Endothelial cell of umbilical vein (primary cell): ENCODE data around the gene B3GALNT1. TPM values are rescaled to one million over a fixed set of nuclear protein-coding genes. Genes with fewer than 3 reads are reported as not detected.

Source experiments
- BruUV-seq: library from RNA; stranded (reverse); fragments of 400-500 nt; replicated peaks from 2 replicates; lab custom pipeline; 2021; lab: Mats Ljungman, UMichigan
- CTCF ChIA-PET: fragments of 300-600, 350-600 bp; sonication (Branson Sonifier 250); formaldehyde crosslinking; loops from one replicate; lab custom pipeline; 2021; ENCODE audit warnings: antibody characterized with exemption, inconsistent platforms; lab: Charles Lee
- POLR2A ChIA-PET: fragments of 300-600, 350-600 bp; sonication (Branson Sonifier 250); formaldehyde crosslinking; loops from one replicate; lab custom pipeline; 2021; ENCODE audit warnings: antibody characterized with exemption, inconsistent platforms; lab: Charles Lee
- DNase-seq: peaks from one replicate; pipeline ENCODE4 v3.0.0-alpha.2; 2011; ENCODE audit warnings: low read depth, low spot score
- FAIRE-seq: peaks from 2 replicates; lab custom pipeline; 2011; peaks lifted over from hg19 to GRCh38; lab: Jason Lieb, UNC
- H2AFZ ChIP-seq: 2 replicates; pipeline ENCODE4 v1.6.0; 2012; ENCODE audit warnings: low read depth, low read length, control low read depth, inconsistent platforms
- H3K27ac ChIP-seq: 2 replicates; pipeline ENCODE4 v1.5.1; 2011; ENCODE audit warnings: low read depth, mild to moderate bottlenecking, control low read depth, low read length, moderate library complexity; ENCODE audit not compliant: insufficient read depth
- H3K27me3 ChIP-seq, 2 experiments: 2 replicates each; pipeline versions ENCODE4 v1.6.0 to v1.6.1; 2011; ENCODE audit warnings: low read length in 2 of 2, mixed read lengths in 1 of 2; ENCODE audit not compliant: control insufficient read depth in 2 of 2, insufficient read depth in 2 of 2
- H3K36me3 ChIP-seq, 2 experiments: 2 replicates in 1 of 2; 3 replicates in 1 of 2; pipeline ENCODE4 v1.5.1; 2011; ENCODE audit warnings: low read length in 2 of 2, mild to moderate bottlenecking in 1 of 2, moderate library complexity in 1 of 2; ENCODE audit not compliant: control insufficient read depth in 2 of 2, insufficient read depth in 2 of 2; ENCODE audit errors: extremely low read depth in 1 of 2
- H3K4me1 ChIP-seq: 3 replicates; pipeline ENCODE4 v1.5.1; 2011; ENCODE audit warnings: mild to moderate bottlenecking, low read length; ENCODE audit not compliant: control insufficient read depth, insufficient read depth; ENCODE audit errors: extremely low read depth
- H3K4me2 ChIP-seq: 2 replicates; pipeline ENCODE4 v1.6.1; 2011; ENCODE audit warnings: low read length, control low read depth, mixed read lengths; ENCODE audit not compliant: insufficient read depth
- H3K4me3 ChIP-seq, 3 experiments: fragments of 200-600 bp in 1 of 3; sonication (generic), shearing (Covaris generic) in 1 of 3; replicated peaks in 1 of 3; 2 replicates each; pipeline ENCODE4 v1.5.1; 2011 to 2016; ENCODE audit warnings: control low read depth in 3 of 3, low read length in 3 of 3, mild to moderate bottlenecking in 2 of 3, inconsistent platforms in 1 of 3, low read depth in 1 of 3, moderate library complexity in 1 of 3; ENCODE audit not compliant: insufficient read depth in 1 of 3
- H3K79me2 ChIP-seq: 2 replicates; pipeline ENCODE4 v1.6.0; 2012; ENCODE audit warnings: low read length, inconsistent platforms; ENCODE audit not compliant: control insufficient read depth, insufficient read depth
- H3K9ac ChIP-seq: replicated peaks from 2 replicates; pipeline ENCODE3; 2011; ENCODE audit warnings: low read length, control low read depth; ENCODE audit not compliant: insufficient read depth; ENCODE audit errors: extremely low read depth
- H3K9me1 ChIP-seq: replicated peaks from 3 replicates; pipeline ENCODE4 v1.6.0; 2011; ENCODE audit warnings: mild to moderate bottlenecking, low read length; ENCODE audit not compliant: control insufficient read depth, insufficient read depth; ENCODE audit errors: extremely low read depth
- H3K9me3 ChIP-seq: replicated peaks from 2 replicates; pipeline ENCODE4 v1.5.1; 2012; ENCODE audit warnings: low read length, inconsistent platforms; ENCODE audit not compliant: control insufficient read depth, insufficient read depth
- H4K20me1 ChIP-seq: replicated peaks from 2 replicates; pipeline ENCODE3; 2011; ENCODE audit warnings: mild to moderate bottlenecking, low read length; ENCODE audit not compliant: control insufficient read depth, insufficient read depth; ENCODE audit errors: extremely low read depth
- EZH2 ChIP-seq: IDR thresholded peaks from 2 replicates; pipeline ENCODE4 v1.6.1; 2012; ENCODE audit warnings: borderline replicate concordance, low read depth, mild to moderate bottlenecking, moderate library complexity, low read length, inconsistent platforms; ENCODE audit not compliant: severe bottlenecking
- FOS ChIP-seq: IDR thresholded peaks from 2 replicates; pipeline ENCODE4 v1.6.1; 2011; ENCODE audit warnings: mild to moderate bottlenecking, low read length, moderate library complexity, borderline replicate concordance; ENCODE audit not compliant: insufficient read depth
- GATA2 ChIP-seq: IDR thresholded peaks from 2 replicates; pipeline ENCODE4 v1.7.0; 2011; ENCODE audit warnings: low read depth, mild to moderate bottlenecking, moderate library complexity, mixed read lengths, low read length; ENCODE audit not compliant: insufficient read length, insufficient read depth
- JUN ChIP-seq: IDR thresholded peaks from 2 replicates; pipeline ENCODE4 v1.6.1; 2011; ENCODE audit warnings: borderline replicate concordance, low read depth; ENCODE audit not compliant: insufficient read length, insufficient read depth
- MYC ChIP-seq: IDR thresholded peaks from one replicate; pipeline ENCODE4 v1.6.1; 2011; ENCODE audit warnings: mild to moderate bottlenecking, low read depth, low read length
- POLR2A ChIP-seq: IDR thresholded peaks from 2 replicates; pipeline ENCODE4 v1.6.1; 2012; ENCODE audit warnings: low read depth, mild to moderate bottlenecking, control low read depth, low read length
- POLR2AphosphoS5 ChIP-seq: IDR thresholded peaks from 2 replicates; pipeline ENCODE4 v1.6.1; 2012; ENCODE audit warnings: low read depth, mild to moderate bottlenecking, control low read depth, low read length, moderate library complexity; ENCODE audit not compliant: insufficient read depth
- dilution Hi-C: fragments of 300-500 bp; cut with MboI; formaldehyde crosslinking; loops from one replicate; pipeline ENCODE4 v1.15.0; 2019; ENCODE audit warnings: low sequenced_read_pairs; ENCODE audit not compliant: extremely low pct_ligation_motif_present
- intact Hi-C: fragments of 100-400 bp; cut with micrococcal nuclease; formaldehyde crosslinking; loops from one replicate; pipeline ENCODE4 v1.10.0; 2022
- polyA plus RNA-seq, 4 experiments: library from polyadenylated mRNA; depleted of rRNA in 3 of 4; stranded (reverse) in 3 of 4; unstranded in 1 of 4; fragments of >200 nt; gene quantifications; 2 replicates each; pipeline versions ENCODE4 v1.2.1 to v1.2.3, GENCODE V29; 2011 to 2012; ENCODE audit warnings: missing spikeins in 1 of 4
- total RNA-seq: library from RNA; stranded (reverse); gene quantifications from 2 replicates; pipeline ENCODE4 v1.2.3, GENCODE V29; 2021
- TF ChIP-seq, protein P1 (sequence below), 2 donors: IDR thresholded peaks; 1 replicate in 1 of 2; 2 replicates in 1 of 2; pipeline ENCODE4 v1.5.1; 2011; ENCODE audit warnings: low read length in 2 of 2, mild to moderate bottlenecking in 2 of 2, moderate library complexity in 2 of 2, control low read depth in 1 of 2, inconsistent platforms in 1 of 2, low read depth in 1 of 2; ENCODE audit not compliant: insufficient read depth in 1 of 2; ENCODE audit errors: extremely low read depth in 1 of 2
- TF ChIP-seq, protein P2 (sequence below): IDR thresholded peaks from 2 replicates; pipeline ENCODE4 v1.6.1; 2011; ENCODE audit not compliant: insufficient read depth, insufficient read length

The B3GALNT1 gene
- total and polyA plus RNA-seq, 2 donors (not counting 3 experiments of a cell fraction or from before 2014, with no cell fraction given): 19.4 to 29.4 TPM

GRCh38 chr3:161142486-161142885, 37.3 kb upstream of the B3GALNT1 start:
- no TSS peak for BruUV-seq
- POLR2A ChIA-PET: no interaction called here
- peaks cover 14% of the 10 kb centered on the region for H3K4me1 ChIP-seq
- no peaks in the 10 kb centered on the region for H3K79me2 ChIP-seq
- TF ChIP-seq MYC: no peak
- TF ChIP-seq, protein P1, sequence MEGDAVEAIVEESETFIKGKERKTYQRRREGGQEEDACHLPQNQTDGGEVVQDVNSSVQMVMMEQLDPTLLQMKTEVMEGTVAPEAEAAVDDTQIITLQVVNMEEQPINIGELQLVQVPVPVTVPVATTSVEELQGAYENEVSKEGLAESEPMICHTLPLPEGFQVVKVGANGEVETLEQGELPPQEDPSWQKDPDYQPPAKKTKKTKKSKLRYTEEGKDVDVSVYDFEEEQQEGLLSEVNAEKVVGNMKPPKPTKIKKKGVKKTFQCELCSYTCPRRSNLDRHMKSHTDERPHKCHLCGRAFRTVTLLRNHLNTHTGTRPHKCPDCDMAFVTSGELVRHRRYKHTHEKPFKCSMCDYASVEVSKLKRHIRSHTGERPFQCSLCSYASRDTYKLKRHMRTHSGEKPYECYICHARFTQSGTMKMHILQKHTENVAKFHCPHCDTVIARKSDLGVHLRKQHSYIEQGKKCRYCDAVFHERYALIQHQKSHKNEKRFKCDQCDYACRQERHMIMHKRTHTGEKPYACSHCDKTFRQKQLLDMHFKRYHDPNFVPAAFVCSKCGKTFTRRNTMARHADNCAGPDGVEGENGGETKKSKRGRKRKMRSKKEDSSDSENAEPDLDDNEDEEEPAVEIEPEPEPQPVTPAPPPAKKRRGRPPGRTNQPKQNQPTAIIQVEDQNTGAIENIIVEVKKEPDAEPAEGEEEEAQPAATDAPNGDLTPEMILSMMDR (IDR thresholded peaks at IDR 0.05; ENCODE audit: extremely low read depth in 1 of 2, insufficient read depth in 1 of 2, low read depth in 1 of 2, low read length in 2 of 2): no peak
- TF ChIP-seq EZH2: no peak
- TF ChIP-seq FOS: no peak
- no peak for TF ChIP-seq POLR2A
- TF ChIP-seq, protein P2, sequence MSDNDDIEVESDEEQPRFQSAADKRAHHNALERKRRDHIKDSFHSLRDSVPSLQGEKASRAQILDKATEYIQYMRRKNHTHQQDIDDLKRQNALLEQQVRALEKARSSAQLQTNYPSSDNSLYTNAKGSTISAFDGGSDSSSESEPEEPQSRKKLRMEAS: no peak
- no peak for TF ChIP-seq JUN
- no peak for TF ChIP-seq GATA2
- no peak for TF ChIP-seq POLR2AphosphoS5
- FAIRE-seq (peak; percentile 4), DNase-seq (no peak)
- H3K36me3 ChIP-seq: no peaks in the 10 kb centered on the region
- no peaks in the 10 kb centered on the region for H3K9me1 ChIP-seq
- H3K27me3 ChIP-seq: no peaks in the 10 kb centered on the region
- no peaks in the 10 kb centered on the region for H3K9me3 ChIP-seq
- no peak overlapping the region for H2AFZ ChIP-seq
- no peaks in the 10 kb centered on the region for H4K20me1 ChIP-seq
- no peak overlapping the region for H3K9ac ChIP-seq
- H3K4me3 ChIP-seq: no peak overlapping the region
- intact Hi-C loops (no loop called here), dilution Hi-C loops (no loop called here)
- H3K4me2 ChIP-seq: no peak overlapping the region
- CTCF ChIA-PET: no interaction called here
- no peak overlapping the region for H3K27ac ChIP-seq
